Measurements from ENCODE around the gene B3GNT9. TPM values are rescaled to one million over a fixed set of nuclear protein-coding genes. Genes with fewer than 3 reads are reported as not detected.

Gene B3GNT9
- total and polyA plus RNA-seq, 2 experiments from 2014 or later: 24.8 to 88.0 TPM

DNA sequence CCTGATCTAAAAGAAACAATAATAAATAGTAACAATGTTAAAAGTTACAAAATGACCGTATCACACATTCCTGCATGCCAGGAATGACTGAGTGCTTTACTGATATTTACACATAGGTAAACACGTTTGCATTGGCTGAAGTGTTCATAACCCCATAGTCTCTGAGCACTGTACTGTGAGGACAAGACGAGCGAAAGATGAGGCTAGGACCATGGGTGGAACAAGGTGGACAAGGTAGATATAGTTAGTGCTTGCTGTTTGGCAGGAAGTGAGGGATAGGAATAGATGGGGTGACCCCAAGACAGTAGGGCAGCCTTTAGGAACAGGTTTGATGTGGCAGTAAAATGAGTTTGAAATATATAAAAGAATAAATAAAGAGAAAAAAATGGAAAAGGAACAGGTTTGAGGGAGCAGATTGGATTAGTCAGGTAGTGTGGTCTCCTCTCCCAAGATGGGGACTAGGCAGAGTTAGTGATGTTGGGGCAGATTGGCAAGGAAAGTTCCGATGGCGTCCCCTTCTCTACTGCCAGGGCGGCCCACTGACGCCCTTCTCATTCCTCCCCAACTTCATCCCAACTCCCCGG is 40.7 kb upstream of the B3GNT9 start:
- Histone ChIP-seq H3K4me2 (ENCODE audit: unreplicated experiment) (peak overlapping the region; percentile 30), H3K79me2 (ENCODE audit: insufficient read depth) (peaks cover 39% of the 10 kb centered on the region), H3K27ac (no peak overlapping the region), H3F3A (ENCODE audit: insufficient read depth) (peaks cover 6% of the 10 kb centered on the region; the same call in 1 of the 2 replicates), H3K9me2 (ENCODE audit: insufficient read depth) (no peaks in the 10 kb centered on the region), H2AFZ (peak overlapping the region; percentile 36; the same call in 1 of the 2 replicates), H4K20me1 (ENCODE audit: insufficient read depth) (no peaks in the 10 kb centered on the region), H3K9me3 (ENCODE audit: low read depth) (no peaks in the 10 kb centered on the region), H3K27me3 (replicated peaks; ENCODE audit: insufficient read depth) (no peaks in the 10 kb centered on the region), H3K4me3 (peak overlapping the region; percentile 84; the same call in 1 of the 2 replicates), H3K36me3 (ENCODE audit: low read depth) (peaks cover 12% of the 10 kb centered on the region; the same call in 1 of the 2 replicates), H3K9ac (no peak overlapping the region), H3K4me1 (ENCODE audit: insufficient read depth) (peaks cover 11% of the 10 kb centered on the region)
- no peak for DNase-seq
- 15 to 19% methylated on average over 9 of the region's 9 CpGs for WGBS, 2 experiments (ENCODE audit: low coverage in 1 of 2, low lambda C conversion rate in 2 of 2, missing lambda C conversion rate in 2 of 2)
- TF ChIP-seq EZH2phosphoT487 (IDR thresholded peaks at IDR 0.05; ENCODE audit: insufficient read depth, low read depth): no peak
- TF ChIP-seq EZH2 (IDR thresholded peaks at IDR 0.05; ENCODE audit: insufficient read depth, poor library complexity, severe bottlenecking): no peak
- in situ Hi-C loops (cut with MboI): no loop called here

DNA sequence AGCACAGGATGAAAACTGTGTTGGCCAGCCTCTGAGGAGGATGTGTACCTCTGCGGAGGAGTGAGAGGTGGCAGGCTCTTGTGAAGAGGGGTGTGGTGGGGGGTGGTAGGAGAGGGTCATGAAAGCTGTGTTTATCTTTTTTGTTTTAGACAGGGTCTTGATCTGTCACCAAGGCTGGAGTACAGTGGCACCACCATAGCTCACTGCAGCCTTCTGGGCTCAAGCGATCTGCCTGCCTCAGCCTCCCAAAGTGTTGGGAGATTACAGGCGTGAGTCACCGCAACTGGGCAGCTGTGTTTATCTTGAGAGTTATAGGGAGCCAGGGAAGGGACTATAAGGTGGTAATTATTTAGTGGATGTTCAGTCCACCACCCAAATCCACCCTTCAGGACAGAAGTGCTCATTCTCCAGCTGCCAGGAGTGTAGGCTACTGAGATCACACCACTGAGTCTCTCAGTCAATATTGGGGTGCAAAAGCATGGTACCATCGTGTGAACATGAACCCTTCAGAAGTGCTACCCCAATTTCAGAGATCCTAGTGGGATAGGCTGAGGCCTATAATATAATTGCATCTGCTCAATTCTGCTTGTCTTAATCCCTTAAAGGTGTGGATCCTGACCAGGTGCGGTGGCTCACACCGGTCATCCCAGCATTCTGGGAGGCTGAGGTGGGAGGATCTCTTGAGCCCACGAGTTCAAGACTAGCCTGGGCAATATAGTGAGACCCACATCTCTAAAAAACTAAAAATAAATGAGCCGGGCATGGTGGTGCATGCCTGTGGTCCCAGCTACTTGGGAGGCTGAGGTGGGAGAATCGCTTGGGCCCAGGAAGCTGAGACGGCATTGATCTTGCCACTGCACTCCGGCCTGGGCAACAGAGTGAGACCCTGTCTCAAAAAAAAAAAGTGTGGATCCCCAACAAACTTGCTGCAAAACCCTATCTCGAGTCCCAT is 39.9 kb upstream of the B3GNT9 start:
- Histone ChIP-seq H2AFZ (0 out of 2 replicates have a peak overlapping the region, but pooled peaks have one; percentile 36), H3K4me1 (ENCODE audit: insufficient read depth) (peaks cover 11% of the 10 kb centered on the region), H3K9me3 (ENCODE audit: low read depth) (no peaks in the 10 kb centered on the region), H3K79me2 (ENCODE audit: insufficient read depth) (peaks cover 35% of the 10 kb centered on the region), H3K4me2 (ENCODE audit: unreplicated experiment) (no peak overlapping the region), H3K9ac (no peak overlapping the region), H3K4me3 (no peak overlapping the region), H3K27ac (no peak overlapping the region), H3K36me3 (ENCODE audit: low read depth) (peaks cover 11% of the 10 kb centered on the region; the same call in 1 of the 2 replicates), H3K9me2 (ENCODE audit: insufficient read depth) (no peaks in the 10 kb centered on the region), H3F3A (ENCODE audit: insufficient read depth) (no peaks in the 10 kb centered on the region), H4K20me1 (ENCODE audit: insufficient read depth) (no peaks in the 10 kb centered on the region), H3K27me3 (replicated peaks; ENCODE audit: insufficient read depth) (no peaks in the 10 kb centered on the region)
- no peak for DNase-seq
- TF ChIP-seq EZH2 (IDR thresholded peaks at IDR 0.05; ENCODE audit: insufficient read depth, poor library complexity, severe bottlenecking) (no peak), EZH2phosphoT487 (IDR thresholded peaks at IDR 0.05; ENCODE audit: insufficient read depth, low read depth) (no peak)
- WGBS, 2 experiments (ENCODE audit: low coverage in 1 of 2, low lambda C conversion rate in 2 of 2, missing lambda C conversion rate in 2 of 2): 78 to 79% methylated on average over 13 of the region's 13 CpGs
- in situ Hi-C loops (cut with MboI): no loop called here

DNA sequence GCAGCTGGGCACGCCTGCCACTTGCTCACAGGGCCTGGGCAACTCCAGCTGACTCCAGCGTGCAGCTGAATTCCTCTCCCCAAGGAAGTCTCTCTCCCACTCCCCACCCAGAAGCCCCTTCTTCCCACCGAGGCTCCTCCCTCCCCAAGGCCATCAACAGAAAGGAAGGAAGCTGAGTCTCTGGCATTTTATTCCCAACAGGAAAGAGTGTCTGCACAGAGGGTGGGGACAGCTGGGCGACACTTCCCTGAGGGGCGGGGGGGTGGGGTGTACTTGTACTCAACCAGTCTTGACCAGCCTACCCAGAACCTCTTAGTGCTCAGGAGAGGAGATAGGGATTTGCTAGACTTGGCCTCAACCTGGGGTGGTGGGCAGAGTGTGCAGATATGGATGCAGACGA is 39.2 kb upstream of the B3GNT9 start, which contains the start of gene EXOC3L1:
Gene EXOC3L1, minus strand, starts transcription at position 96 of the 400 bp plus-strand sequence. CDS start 460 bp downstream, outside the sequence.
- H3K27ac ChIP-seq: no peak within 1 kb of the TSS
- peaks cover 11% of the 10 kb centered on the region for H3K4me1 ChIP-seq (ENCODE audit: insufficient read depth)
- in situ Hi-C loops (cut with MboI): no loop called here
- H3K36me3 ChIP-seq (ENCODE audit: low read depth): peaks cover 4% of the 10 kb centered on the region; the same call in 1 of the 2 replicates
- no peaks in the 10 kb centered on the region for H3K9me3 ChIP-seq (ENCODE audit: low read depth)
- H4K20me1 ChIP-seq (ENCODE audit: insufficient read depth): no peaks in the 10 kb centered on the region
- TF ChIP-seq EZH2phosphoT487 (IDR thresholded peaks at IDR 0.05; ENCODE audit: insufficient read depth, low read depth): no peak
- no peak for TF ChIP-seq EZH2 (IDR thresholded peaks at IDR 0.05; ENCODE audit: insufficient read depth, poor library complexity, severe bottlenecking)
- H3K4me3 ChIP-seq: no peak within 1 kb of the TSS
- H3K9me2 ChIP-seq (ENCODE audit: insufficient read depth): no peaks in the 10 kb centered on the region
- H2AFZ ChIP-seq: no peak within 1 kb of the TSS
- no peak within 1 kb of the TSS for H3K4me2 ChIP-seq (ENCODE audit: unreplicated experiment)
- peaks cover 30% of the 10 kb centered on the region for H3K79me2 ChIP-seq (ENCODE audit: insufficient read depth)
- no peaks in the 10 kb centered on the region for H3F3A ChIP-seq (ENCODE audit: insufficient read depth)
- DNase-seq: no peak
- H3K27me3 ChIP-seq (replicated peaks; ENCODE audit: insufficient read depth): no peaks in the 10 kb centered on the region
- 21 to 22% methylated on average over 5 to 6 of the region's 6 CpGs for WGBS, 2 experiments (ENCODE audit: low coverage in 1 of 2, low lambda C conversion rate in 2 of 2, missing lambda C conversion rate in 2 of 2)
- no peak within 1 kb of the TSS for H3K9ac ChIP-seq

DNA sequence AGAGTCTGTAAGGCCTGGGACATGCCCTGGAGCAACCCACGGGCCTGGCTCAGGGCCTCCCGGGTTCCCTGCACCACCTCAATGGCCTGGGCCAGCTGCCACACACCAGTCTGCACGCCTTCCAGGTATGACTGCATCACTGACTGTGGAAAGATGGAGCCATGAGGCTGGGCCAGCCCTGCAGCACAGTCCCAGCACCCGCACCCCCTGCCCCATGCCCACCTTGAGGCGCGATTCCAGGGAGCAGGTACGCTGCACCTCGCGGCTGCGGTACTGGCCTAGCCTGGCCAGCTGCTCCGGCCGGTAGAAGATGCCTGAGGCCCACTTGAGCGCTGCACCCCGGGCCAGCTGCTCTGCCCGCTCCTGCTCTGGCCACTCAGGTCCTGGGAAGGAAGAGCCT is 38.0 kb upstream of the B3GNT9 start:
- TF ChIP-seq EZH2phosphoT487 (IDR thresholded peaks at IDR 0.05; ENCODE audit: insufficient read depth, low read depth) (no peak), EZH2 (IDR thresholded peaks at IDR 0.05; ENCODE audit: insufficient read depth, poor library complexity, severe bottlenecking) (no peak)
- no peak overlapping the region for H3K4me2 ChIP-seq (ENCODE audit: unreplicated experiment)
- H2AFZ ChIP-seq: no peak overlapping the region
- in situ Hi-C loops (cut with MboI): no loop called here
- no peak for DNase-seq
- H3K27ac ChIP-seq: no peak overlapping the region
- H3K79me2 ChIP-seq (ENCODE audit: insufficient read depth): peaks cover 18% of the 10 kb centered on the region
- H3F3A ChIP-seq (ENCODE audit: insufficient read depth): no peaks in the 10 kb centered on the region
- H3K9ac ChIP-seq: no peak overlapping the region
- H3K4me1 ChIP-seq (ENCODE audit: insufficient read depth): peaks cover 8% of the 10 kb centered on the region
- H3K9me2 ChIP-seq (ENCODE audit: insufficient read depth): no peaks in the 10 kb centered on the region
- no peaks in the 10 kb centered on the region; the same call in 1 of the 2 replicates for H3K36me3 ChIP-seq (ENCODE audit: low read depth)
- no peak overlapping the region for H3K4me3 ChIP-seq
- no peaks in the 10 kb centered on the region for H3K27me3 ChIP-seq (replicated peaks; ENCODE audit: insufficient read depth)
- WGBS, 2 experiments (ENCODE audit: low coverage in 1 of 2, low lambda C conversion rate in 2 of 2, missing lambda C conversion rate in 2 of 2): 90 to 93% methylated on average over 15 of the region's 15 CpGs
- no peaks in the 10 kb centered on the region for H4K20me1 ChIP-seq (ENCODE audit: insufficient read depth)
- no peaks in the 10 kb centered on the region for H3K9me3 ChIP-seq (ENCODE audit: low read depth)
